B cell (primary cell): ENCODE results near the gene HYI. TPM values are rescaled to one million over a fixed set of nuclear protein-coding genes. Genes with fewer than 3 reads are reported as not detected.

Source experiments
- ATAC-seq: fragments of 200-7000 bp; cut with Tn5 transposase; one replicate; pipeline ENCODE4 v1.10.0; 2021; ENCODE audit warnings: low read depth, mild to moderate bottlenecking, moderate number of reproducible peaks, moderate library complexity
- CTCF ChIA-PET: fragments of 350-600 bp; sonication (Branson Sonifier 250); formaldehyde crosslinking; loops from one replicate; lab custom pipeline; 2021; ENCODE audit warnings: antibody characterized with exemption, inconsistent platforms; lab: Charles Lee
- POLR2A ChIA-PET: fragments of 350-600 bp; sonication (Branson Sonifier 250); formaldehyde crosslinking; loops from one replicate; lab custom pipeline; 2021; ENCODE audit warnings: antibody characterized with exemption; lab: Charles Lee
- DNase-seq: peaks from one replicate; pipeline ENCODE4 v3.0.0; 2013
- H2AFZ ChIP-seq: 2 replicates; pipeline ENCODE4 v1.6.1; 2012; ENCODE audit warnings: mild to moderate bottlenecking, low read depth, low read length; ENCODE audit not compliant: insufficient read depth, poor library complexity, severe bottlenecking
- H3K27ac ChIP-seq, 2 donors: 1 replicate in 1 of 2; 2 replicates in 1 of 2; pipeline ENCODE4 v1.5.1; 2012 to 2013; ENCODE audit warnings: low read length in 2 of 2, mild to moderate bottlenecking in 2 of 2, moderate library complexity in 1 of 2
- H3K27me3 ChIP-seq, 4 experiments: fragments of 200-600 bp in 1 of 4; sonication (generic) in 1 of 4; replicated peaks in 1 of 4; 1 replicate in 2 of 4; 2 replicates in 2 of 4; pipeline versions ENCODE4 v1.6.1 to v1.7.0; 2013 to 2016; ENCODE audit warnings: low read length in 3 of 4, mild to moderate bottlenecking in 2 of 4, mixed read lengths in 1 of 4, moderate library complexity in 1 of 4; ENCODE audit not compliant: insufficient read depth in 4 of 4, control insufficient read depth in 3 of 4; ENCODE audit errors: control extremely low read depth in 1 of 4
- H3K36me3 ChIP-seq, 2 experiments: replicated peaks in 1 of 2; 1 replicate in 1 of 2; 2 replicates in 1 of 2; pipeline versions ENCODE4 v1.6.1 to v1.7.1; 2013; ENCODE audit warnings: low read length in 1 of 2; ENCODE audit not compliant: insufficient read depth in 2 of 2, control insufficient read depth in 1 of 2; ENCODE audit errors: control extremely low read depth in 1 of 2, extremely low read depth in 1 of 2
- H3K4me1 ChIP-seq, 2 donors: fragments of 200-600 bp in 1 of 2; sonication (generic) in 1 of 2; 1 replicate in 1 of 2; 2 replicates in 1 of 2; pipeline versions ENCODE4 v1.5.1 to v1.6.1; 2013 to 2017; ENCODE audit warnings: low read length in 2 of 2; ENCODE audit not compliant: control insufficient read depth in 2 of 2, insufficient read depth in 2 of 2
- H3K4me2 ChIP-seq: replicated peaks from 2 replicates; pipeline ENCODE3; 2012; ENCODE audit warnings: mild to moderate bottlenecking, low read depth, low read length; ENCODE audit not compliant: poor library complexity, severe bottlenecking
- H3K4me3 ChIP-seq, 5 experiments: fragments of 200-600 bp in 1 of 5; sonication (generic) in 1 of 5; 1 replicate in 3 of 5; 2 replicates in 2 of 5; pipeline versions ENCODE4 v1.5.1 to v1.7.0; 2011 to 2016; ENCODE audit warnings: low read length in 4 of 5, mild to moderate bottlenecking in 4 of 5, low read depth in 2 of 5, control low read depth in 1 of 5, moderate library complexity in 1 of 5; ENCODE audit not compliant: insufficient read depth in 1 of 5; ENCODE audit errors: control extremely low read depth in 1 of 5, extremely low read depth in 1 of 5
- H3K79me2 ChIP-seq: fragments of 200-600 bp; sonication (generic); one replicate; pipeline ENCODE4 v1.6.0; 2016; ENCODE audit warnings: low read length; ENCODE audit not compliant: control insufficient read depth, insufficient read depth
- H3K9ac ChIP-seq: fragments of 200-600 bp; sonication (generic); 2 replicates; pipeline ENCODE4 v1.6.1; 2017; ENCODE audit warnings: mild to moderate bottlenecking, low read length, moderate library complexity
- H3K9me3 ChIP-seq, 3 donors: one replicate each; pipeline versions ENCODE4 v1.6.1 to v1.7.1; 2013; ENCODE audit warnings: low read length in 2 of 3; ENCODE audit not compliant: control insufficient read depth in 2 of 3, insufficient read depth in 1 of 3; ENCODE audit errors: control extremely low read depth in 1 of 3
- H4K20me1 ChIP-seq: 2 replicates; pipeline ENCODE4 v1.6.0; 2012; ENCODE audit warnings: mild to moderate bottlenecking, low read length; ENCODE audit not compliant: insufficient read depth, control insufficient read depth, poor library complexity, severe bottlenecking
- H3K27ac Mint-ChIP-seq: one replicate; pipeline ENCODE4 v1.8.0; 2021; ENCODE audit warnings: mixed read lengths
- H3K27me3 Mint-ChIP-seq: one replicate; pipeline ENCODE4 v1.8.0; 2021; ENCODE audit warnings: mixed read lengths
- H3K4me1 Mint-ChIP-seq: one replicate; pipeline ENCODE4 v1.8.0; 2021; ENCODE audit warnings: mixed read lengths
- H3K4me3 Mint-ChIP-seq: one replicate; pipeline ENCODE4 v1.8.0; 2021; ENCODE audit warnings: mixed read lengths
- H3K9me3 Mint-ChIP-seq: one replicate; pipeline ENCODE4 v1.8.0; 2022; ENCODE audit warnings: mixed read lengths; ENCODE audit not compliant: insufficient read depth
- EZH2 ChIP-seq: IDR thresholded peaks from 2 replicates; pipeline ENCODE4 v1.6.1; 2012; ENCODE audit warnings: borderline replicate concordance, low read depth, mild to moderate bottlenecking, moderate library complexity, low read length; ENCODE audit not compliant: insufficient read depth, poor library complexity, severe bottlenecking
- WGBS: methylation state at CpG from one replicate; pipeline ENCODE4 v1.1.5; 2013; ENCODE audit warnings: missing lambda C conversion rate; ENCODE audit not compliant: insufficient coverage; 5-methylcytosine and 5-hydroxymethylcytosine counted together
- intact Hi-C: fragments of 100-400 bp; cut with micrococcal nuclease; formaldehyde crosslinking; loops from one replicate; pipeline ENCODE4 v1.10.0; 2022
- polyA plus RNA-seq: library from polyadenylated mRNA; depleted of rRNA; stranded (reverse); fragments of >200 nt; gene quantifications from 2 replicates; pipeline ENCODE4 v1.2.3, GENCODE V29; 2012
- total RNA-seq, 2 donors: library from RNA; stranded (reverse); fragments of 120-200 nt in 1 of 2; gene quantifications; 1 replicate in 1 of 2; 2 replicates in 1 of 2; pipeline versions ENCODE4 v1.2.3 to v1.2.4, GENCODE V29; 2013 to 2022
- TF ChIP-seq, protein P1 (sequence below): fragments of 200-600 bp; IDR thresholded peaks from one replicate; pipeline ENCODE4 v1.8.0; 2022; ENCODE audit warnings: antibody characterized with exemption, mild to moderate bottlenecking

Gene HYI
- total and polyA plus RNA-seq, 2 donors (not counting 1 experiment from before 2014, with no cell fraction given): 21.0 to 26.5 TPM

DNA sequence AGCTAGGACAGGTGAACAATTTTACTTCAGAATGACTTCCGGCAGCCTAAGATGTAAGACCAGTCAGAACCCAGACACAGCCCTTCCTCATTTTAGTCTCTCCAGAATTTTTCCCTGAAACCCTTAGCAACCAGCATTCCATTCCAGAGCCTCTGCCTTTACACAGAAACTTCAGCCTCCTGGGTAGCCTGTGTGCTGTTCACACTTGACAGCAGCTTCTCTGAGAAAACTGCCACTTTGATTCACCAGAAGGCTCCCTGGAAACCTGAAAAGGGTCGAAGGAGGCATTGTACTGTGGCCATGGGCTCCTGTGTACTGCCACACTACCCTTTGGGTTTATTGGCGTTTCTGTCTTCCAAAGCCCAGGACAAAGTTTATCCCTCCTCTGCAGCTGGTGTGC lies 17.4 kb downstream of the HYI start:
- WGBS: 95% methylated on average over 3 of the region's 3 CpGs
- CTCF ChIA-PET: no interaction called here
- peaks cover 0 to 75% of the 10 kb centered on the region in 2 experiments for H3K36me3 ChIP-seq

DNA sequence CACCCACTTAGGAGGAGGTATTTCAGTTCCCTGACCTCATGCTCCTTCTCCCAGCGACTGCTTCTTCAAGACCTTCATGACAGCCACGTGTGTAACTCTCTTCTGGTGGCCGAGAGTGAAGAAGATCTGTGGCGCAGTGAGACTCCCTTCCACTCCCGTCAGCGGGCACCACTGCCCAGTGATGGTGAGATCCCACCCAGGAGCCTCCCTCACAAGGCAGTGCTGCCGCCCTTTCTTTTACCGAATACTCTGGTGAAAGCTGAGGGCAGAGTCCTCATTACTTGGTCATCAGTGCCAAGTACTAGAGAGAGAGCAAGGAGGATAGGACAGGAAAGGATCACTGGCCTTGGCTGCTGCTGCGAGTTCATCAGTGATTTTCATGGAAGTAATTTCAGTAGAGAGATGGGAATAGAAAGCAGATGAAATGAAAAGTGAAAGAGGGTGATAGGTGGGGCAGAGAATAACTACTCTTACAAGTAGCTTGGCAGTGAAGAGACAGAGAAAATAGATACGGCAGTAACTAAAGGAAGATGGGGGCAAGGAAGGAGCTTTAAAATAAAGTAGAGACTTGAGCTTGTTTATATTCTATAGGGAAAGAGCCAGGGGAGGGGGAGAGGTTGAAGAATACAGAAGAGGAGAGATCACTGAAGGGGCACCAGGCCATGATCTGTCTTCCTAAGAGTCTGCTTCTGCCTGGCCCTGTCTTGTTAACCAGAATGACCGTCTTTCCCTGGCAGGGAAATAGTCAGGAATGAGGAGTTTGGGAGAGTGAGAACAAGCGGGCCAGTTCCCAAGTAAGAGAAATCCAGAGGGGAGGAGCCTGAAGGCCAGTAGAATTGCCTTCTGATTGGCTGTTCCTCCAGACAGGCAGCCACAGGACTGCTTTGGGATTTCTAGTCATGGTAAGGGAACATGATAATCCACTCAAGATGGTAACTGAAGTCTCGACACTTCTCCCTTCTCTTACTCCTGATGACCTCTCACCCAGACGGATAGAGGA lies 18.3 kb downstream of the HYI start:
- H3K79me2 ChIP-seq: no peaks in the 10 kb centered on the region
- H2AFZ ChIP-seq: no peak overlapping the region
- H3K27me3 ChIP-seq: no peaks in the 10 kb centered on the region
- H3K9ac ChIP-seq: no peak overlapping the region
- ChIA-PET CTCF (interaction anchor here (1.0 to 1.1 kb wide), 2 partner anchors 9 to 21 kb away, joined by 3 read pairs; no protein-coding TSS in a partner anchor), POLR2A (no interaction called here)
- H3K4me3 Mint-ChIP-seq: no peak overlapping the region
- intact Hi-C loops: no loop called here
- no peak overlapping the region for H3K27ac ChIP-seq
- DNase-seq (no peak), ATAC-seq (no peak)
- no peak for TF ChIP-seq EZH2
- TF ChIP-seq, protein P1, sequence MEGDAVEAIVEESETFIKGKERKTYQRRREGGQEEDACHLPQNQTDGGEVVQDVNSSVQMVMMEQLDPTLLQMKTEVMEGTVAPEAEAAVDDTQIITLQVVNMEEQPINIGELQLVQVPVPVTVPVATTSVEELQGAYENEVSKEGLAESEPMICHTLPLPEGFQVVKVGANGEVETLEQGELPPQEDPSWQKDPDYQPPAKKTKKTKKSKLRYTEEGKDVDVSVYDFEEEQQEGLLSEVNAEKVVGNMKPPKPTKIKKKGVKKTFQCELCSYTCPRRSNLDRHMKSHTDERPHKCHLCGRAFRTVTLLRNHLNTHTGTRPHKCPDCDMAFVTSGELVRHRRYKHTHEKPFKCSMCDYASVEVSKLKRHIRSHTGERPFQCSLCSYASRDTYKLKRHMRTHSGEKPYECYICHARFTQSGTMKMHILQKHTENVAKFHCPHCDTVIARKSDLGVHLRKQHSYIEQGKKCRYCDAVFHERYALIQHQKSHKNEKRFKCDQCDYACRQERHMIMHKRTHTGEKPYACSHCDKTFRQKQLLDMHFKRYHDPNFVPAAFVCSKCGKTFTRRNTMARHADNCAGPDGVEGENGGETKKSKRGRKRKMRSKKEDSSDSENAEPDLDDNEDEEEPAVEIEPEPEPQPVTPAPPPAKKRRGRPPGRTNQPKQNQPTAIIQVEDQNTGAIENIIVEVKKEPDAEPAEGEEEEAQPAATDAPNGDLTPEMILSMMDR: no peak
- no peak overlapping the region for H3K4me2 ChIP-seq
- peaks cover 0 to 3% (median 0%) of the 10 kb centered on the region in 3 donors for H3K9me3 ChIP-seq
- no peaks in the 10 kb centered on the region for H3K9me3 Mint-ChIP-seq
- no peaks in the 10 kb centered on the region for H4K20me1 ChIP-seq
- no peak overlapping the region for H3K27ac Mint-ChIP-seq
- no peaks in the 10 kb centered on the region for H3K4me1 ChIP-seq
- no peaks in the 10 kb centered on the region for H3K4me1 Mint-ChIP-seq
- H3K27me3 Mint-ChIP-seq: no peaks in the 10 kb centered on the region
- H3K4me3 ChIP-seq: no peak overlapping the region
- H3K36me3 ChIP-seq: peaks cover 0 to 75% of the 10 kb centered on the region in 2 experiments
- WGBS: 96% methylated on average over 10 of the region's 14 CpGs

More for the DNA sequence above, 17.4 kb downstream of the HYI start:
- Histone ChIP-seq H3K9ac (no peak overlapping the region), H3K9me3 (peaks cover 0 to 3% (median 0%) of the 10 kb centered on the region in 3 donors), H3K79me2 (no peaks in the 10 kb centered on the region), H3K4me2 (no peak overlapping the region), H3K27me3 (no peaks in the 10 kb centered on the region), H3K4me1 (no peaks in the 10 kb centered on the region), H3K4me3 (no peak overlapping the region), H2AFZ (no peak overlapping the region), H3K27ac (no peak overlapping the region), H4K20me1 (no peaks in the 10 kb centered on the region)
- POLR2A ChIA-PET: no interaction called here
- H3K9me3 Mint-ChIP-seq: no peaks in the 10 kb centered on the region
- no peaks in the 10 kb centered on the region for H3K27me3 Mint-ChIP-seq
- DNase-seq (no peak), ATAC-seq (no peak)
- no peaks in the 10 kb centered on the region for H3K4me1 Mint-ChIP-seq
- no peak overlapping the region for H3K27ac Mint-ChIP-seq
- intact Hi-C loops: no loop called here
- TF ChIP-seq, protein P1: no peak
- no peak overlapping the region for H3K4me3 Mint-ChIP-seq
